Hepatocyte (in vitro differentiated cells): ENCODE data around the gene DHX16.

Experiments used
- CTCF ChIP-seq: fragments of 200-600 bp; sonication (generic); IDR thresholded peaks from 2 replicates; pipeline ENCODE4 v1.5.1; 2016; ENCODE audit warnings: antibody characterized with exemption, mild to moderate bottlenecking; ENCODE audit not compliant: poor library complexity
- EZH2 ChIP-seq: fragments of 200-600 bp; sonication (generic); IDR thresholded peaks from 2 replicates; pipeline ENCODE4 v1.6.1; 2016; ENCODE audit warnings: antibody characterized with exemption, mild to moderate bottlenecking, borderline replicate concordance
- EZH2phosphoT487 ChIP-seq: fragments of 200-600 bp; sonication (generic); IDR thresholded peaks from one replicate; pipeline ENCODE4 v1.6.1; 2018; ENCODE audit warnings: antibody characterized with exemption, mild to moderate bottlenecking, low read depth, moderate library complexity; ENCODE audit not compliant: unreplicated experiment, severe bottlenecking

DNA sequence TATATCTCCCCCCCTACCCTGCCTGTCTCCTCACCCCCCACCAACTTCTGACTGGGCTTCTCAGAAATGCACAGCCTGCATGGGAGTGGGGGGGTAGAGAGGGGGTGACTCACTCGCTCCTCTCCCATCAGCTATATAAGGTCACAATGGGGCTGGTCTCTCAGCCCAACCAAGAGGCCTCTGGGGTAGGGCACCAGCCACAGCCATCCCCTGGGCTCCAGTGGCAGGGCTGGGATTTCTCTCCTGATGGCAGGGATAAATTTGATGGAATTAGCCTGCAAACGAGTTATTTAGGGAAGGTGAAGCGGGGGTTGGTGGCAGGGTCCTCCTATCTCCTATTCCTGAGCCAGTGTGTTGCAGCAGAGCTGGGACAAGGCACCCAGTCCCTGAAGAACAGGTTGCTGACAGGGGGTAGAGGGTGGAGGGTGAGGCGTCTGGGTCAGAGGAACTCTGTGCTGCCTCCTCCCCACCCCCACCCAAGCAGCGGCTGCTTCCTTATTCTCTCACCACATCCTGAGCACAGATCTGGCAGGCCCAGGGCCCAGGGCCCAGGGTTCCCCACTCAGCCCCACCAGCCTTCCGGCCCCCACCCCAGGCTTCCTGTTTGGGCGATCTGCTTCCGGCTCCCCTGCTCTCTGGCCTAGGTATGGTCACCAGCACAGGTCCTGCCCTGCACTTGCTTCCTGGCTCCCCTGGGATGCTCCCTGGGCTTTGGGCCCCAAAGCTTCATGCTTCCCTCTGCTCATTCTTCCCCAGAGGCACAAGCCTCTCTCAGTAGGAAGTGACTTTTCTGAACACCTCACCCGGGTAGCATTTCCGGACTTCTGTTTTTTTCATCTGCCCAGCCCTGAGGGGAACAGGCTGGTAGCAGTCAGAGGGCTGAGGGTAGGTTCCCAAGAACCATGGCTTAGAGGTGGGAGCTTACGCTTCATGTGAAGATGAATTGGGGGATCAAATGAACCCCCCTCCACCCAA lies 9.6 kb upstream of the DHX16 start:
- TF ChIP-seq CTCF (no peak), EZH2 (no peak), EZH2phosphoT487 (no peak)
